Activated naive CD8-positive, alpha-beta T cell (primary cell): ENCODE measurements around the gene ABCC3.

Experiments
- H3K27ac Mint-ChIP-seq: one replicate; pipeline ENCODE4 v1.8.0; 2021; ENCODE audit warnings: mixed read lengths
- H3K27me3 Mint-ChIP-seq: one replicate; pipeline ENCODE4 v1.8.0; 2021; ENCODE audit warnings: mixed read lengths
- H3K36me3 Mint-ChIP-seq: one replicate; pipeline ENCODE4 v1.8.0; 2021; ENCODE audit warnings: mixed read lengths
- H3K4me1 Mint-ChIP-seq: one replicate; pipeline ENCODE4 v1.8.0; 2021; ENCODE audit warnings: low read depth, mixed read lengths
- H3K4me3 Mint-ChIP-seq: one replicate; pipeline ENCODE4 v1.8.0; 2021; ENCODE audit warnings: mild to moderate bottlenecking, mixed read lengths
- H3K9me3 Mint-ChIP-seq: one replicate; pipeline ENCODE4 v1.8.0; 2021; ENCODE audit warnings: low read depth, mixed read lengths

ABCC3 gene

GRCh38 chr17:50630524-50631194 lies 4.0 kb upstream of the ABCC3 start:
- H3K9me3 Mint-ChIP-seq, result no peaks in the 10 kb centered on the region
- no peak overlapping the region for H3K4me3 Mint-ChIP-seq
- peaks cover 38% of the 10 kb centered on the region for H3K27me3 Mint-ChIP-seq
- no peaks in the 10 kb centered on the region for H3K4me1 Mint-ChIP-seq
- H3K36me3 Mint-ChIP-seq, result no peaks in the 10 kb centered on the region
- H3K27ac Mint-ChIP-seq, result no peak overlapping the region

GRCh38 chr17:50631195-50631907 lies 3.3 kb upstream of the ABCC3 start:
- Mint-ChIP-seq H3K27ac (no peak overlapping the region), H3K27me3 (peaks cover 42% of the 10 kb centered on the region), H3K4me3 (no peak overlapping the region), H3K4me1 (no peaks in the 10 kb centered on the region), H3K36me3 (no peaks in the 10 kb centered on the region), H3K9me3 (no peaks in the 10 kb centered on the region)

GRCh38 chr17:50631908-50632571 lies 2.6 kb upstream of the ABCC3 start:
- Mint-ChIP-seq H3K27ac (no peak overlapping the region), H3K9me3 (no peaks in the 10 kb centered on the region), H3K4me3 (no peak overlapping the region)

GRCh38 chr17:50632637-50633036 lies 2.0 kb upstream of the ABCC3 start:
- Mint-ChIP-seq H3K4me1 (no peaks in the 10 kb centered on the region), H3K4me3 (no peak overlapping the region), H3K9me3 (no peaks in the 10 kb centered on the region), H3K27me3 (peaks cover 42% of the 10 kb centered on the region), H3K27ac (no peak overlapping the region), H3K36me3 (no peaks in the 10 kb centered on the region)

More at GRCh38 chr17:50631908-50632571, 2.6 kb upstream of the ABCC3 start:
- H3K27me3 Mint-ChIP-seq, result peaks cover 42% of the 10 kb centered on the region
- H3K4me1 Mint-ChIP-seq, result no peaks in the 10 kb centered on the region
- no peaks in the 10 kb centered on the region for H3K36me3 Mint-ChIP-seq

GRCh38 chr17:50633683-50634082 lies 998 bp upstream of the ABCC3 start:
- H3K27ac Mint-ChIP-seq, result no peak overlapping the region
- H3K9me3 Mint-ChIP-seq, result no peaks in the 10 kb centered on the region
- H3K36me3 Mint-ChIP-seq, result no peaks in the 10 kb centered on the region
- peak overlapping the region; percentile 33 for H3K4me3 Mint-ChIP-seq
- H3K4me1 Mint-ChIP-seq, result no peaks in the 10 kb centered on the region
- peaks cover 46% of the 10 kb centered on the region for H3K27me3 Mint-ChIP-seq

GRCh38 chr17:50634915-50635731 lies 442 bp downstream of the ABCC3 start:
- Mint-ChIP-seq H3K27ac (no peak overlapping the region), H3K4me1 (no peaks in the 10 kb centered on the region), H3K9me3 (no peaks in the 10 kb centered on the region), H3K36me3 (no peaks in the 10 kb centered on the region), H3K27me3 (peaks cover 41% of the 10 kb centered on the region), H3K4me3 (no peak overlapping the region)

GRCh38 chr17:50635732-50635981 lies 976 bp downstream of the ABCC3 start:
- Mint-ChIP-seq H3K27ac (no peak overlapping the region), H3K27me3 (peaks cover 38% of the 10 kb centered on the region), H3K36me3 (no peaks in the 10 kb centered on the region), H3K4me3 (peak overlapping the region; percentile 8), H3K9me3 (no peaks in the 10 kb centered on the region), H3K4me1 (no peaks in the 10 kb centered on the region)

- Mint-ChIP-seq H3K27ac (no peak overlapping the region), H3K4me1 (no peaks in the 10 kb centered on the region), H3K4me3 (peak overlapping the region; percentile 8), H3K36me3 (no peaks in the 10 kb centered on the region), H3K27me3 (peaks cover 38% of the 10 kb centered on the region), H3K9me3 (no peaks in the 10 kb centered on the region)
Observed at GRCh38 chr17:50635982-50636803, 1.5 kb downstream of the ABCC3 start.

GRCh38 chr17:50636804-50637195 lies 2.1 kb downstream of the ABCC3 start:
- Mint-ChIP-seq H3K4me3 (no peak overlapping the region), H3K36me3 (no peaks in the 10 kb centered on the region), H3K9me3 (no peaks in the 10 kb centered on the region), H3K27me3 (peaks cover 34% of the 10 kb centered on the region), H3K4me1 (no peaks in the 10 kb centered on the region), H3K27ac (no peak overlapping the region)

- no peaks in the 10 kb centered on the region for H3K9me3 Mint-ChIP-seq
- no peaks in the 10 kb centered on the region for H3K36me3 Mint-ChIP-seq
- H3K4me1 Mint-ChIP-seq, result no peaks in the 10 kb centered on the region
- H3K27me3 Mint-ChIP-seq, result peaks cover 27% of the 10 kb centered on the region
- no peak overlapping the region for H3K4me3 Mint-ChIP-seq
- no peak overlapping the region for H3K27ac Mint-ChIP-seq
Observed at GRCh38 chr17:50637829-50638605, 3.3 kb downstream of the ABCC3 start.

- H3K27me3 Mint-ChIP-seq, result peaks cover 23% of the 10 kb centered on the region
- H3K4me1 Mint-ChIP-seq, result no peaks in the 10 kb centered on the region
- no peak overlapping the region for H3K4me3 Mint-ChIP-seq
- no peak overlapping the region for H3K27ac Mint-ChIP-seq
- no peaks in the 10 kb centered on the region for H3K9me3 Mint-ChIP-seq
- no peaks in the 10 kb centered on the region for H3K36me3 Mint-ChIP-seq
Observed at GRCh38 chr17:50638606-50638965, 3.9 kb downstream of the ABCC3 start.

- Mint-ChIP-seq H3K4me3 (no peak overlapping the region), H3K27me3 (peaks cover 20% of the 10 kb centered on the region), H3K36me3 (no peaks in the 10 kb centered on the region), H3K9me3 (no peaks in the 10 kb centered on the region), H3K27ac (no peak overlapping the region), H3K4me1 (no peaks in the 10 kb centered on the region)
Observed at GRCh38 chr17:50638966-50639713, 4.5 kb downstream of the ABCC3 start.

GRCh38 chr17:50640686-50641351 lies 6.1 kb downstream of the ABCC3 start:
- Mint-ChIP-seq H3K4me1 (no peaks in the 10 kb centered on the region), H3K9me3 (no peaks in the 10 kb centered on the region), H3K36me3 (no peaks in the 10 kb centered on the region), H3K4me3 (no peak overlapping the region), H3K27ac (no peak overlapping the region), H3K27me3 (peaks cover 17% of the 10 kb centered on the region)
